Activated B cell treated with CpG ODN at 0.5 μM for 24 hours (primary cell): Measurements from ENCODE around the gene IGLL5. TPM values are rescaled to one million over a fixed set of nuclear protein-coding genes. Genes with fewer than 3 reads are reported as not detected.

Experiments
- ATAC-seq: fragments of 200-7000 bp; cut with Tn5 transposase; one replicate; pipeline ENCODE4 v1.10.0; 2021; ENCODE audit warnings: low read depth, mild to moderate bottlenecking, moderate library complexity
- CTCF ChIA-PET: fragments of 350-600 bp; sonication (Branson Sonifier 250); formaldehyde crosslinking; loops from one replicate; lab custom pipeline; 2021; ENCODE audit warnings: antibody characterized with exemption; lab: Charles Lee
- POLR2A ChIA-PET: fragments of 350-600 bp; sonication (Branson Sonifier 250); formaldehyde crosslinking; loops from one replicate; lab custom pipeline; 2021; ENCODE audit warnings: antibody characterized with exemption; lab: Charles Lee
- DNase-seq: peaks from one replicate; pipeline ENCODE4 v3.0.0; 2022
- H3K27ac Mint-ChIP-seq: one replicate; pipeline ENCODE4 v1.8.0; 2020; ENCODE audit warnings: mixed read lengths
- H3K27me3 Mint-ChIP-seq: one replicate; pipeline ENCODE4 v1.8.0; 2021; ENCODE audit warnings: mixed read lengths
- H3K36me3 Mint-ChIP-seq: one replicate; pipeline ENCODE4 v1.8.0; 2021; ENCODE audit warnings: low read depth, mixed read lengths
- H3K4me1 Mint-ChIP-seq: one replicate; pipeline ENCODE4 v1.8.0; 2021; ENCODE audit warnings: mixed read lengths
- H3K4me3 Mint-ChIP-seq: one replicate; pipeline ENCODE4 v1.8.0; 2020; ENCODE audit warnings: mild to moderate bottlenecking, mixed read lengths
- H3K9me3 Mint-ChIP-seq: one replicate; pipeline ENCODE4 v1.8.0; 2020; ENCODE audit warnings: mixed read lengths
- CTCF ChIP-seq: fragments of 200-600 bp; IDR thresholded peaks from one replicate; pipeline ENCODE4 v1.8.0; 2022; ENCODE audit warnings: antibody characterized with exemption, mild to moderate bottlenecking
- intact Hi-C: fragments of 100-400 bp; cut with micrococcal nuclease; formaldehyde crosslinking; loops from one replicate; pipeline ENCODE4 v1.15.1; 2024
- total RNA-seq: library from RNA; stranded (reverse); gene quantifications from 2 replicates; pipeline ENCODE4 v1.2.3, GENCODE V29; 2022

IGLL5 gene
- total RNA-seq, 1 donor from 2014 or later, result 189 TPM

DNA sequence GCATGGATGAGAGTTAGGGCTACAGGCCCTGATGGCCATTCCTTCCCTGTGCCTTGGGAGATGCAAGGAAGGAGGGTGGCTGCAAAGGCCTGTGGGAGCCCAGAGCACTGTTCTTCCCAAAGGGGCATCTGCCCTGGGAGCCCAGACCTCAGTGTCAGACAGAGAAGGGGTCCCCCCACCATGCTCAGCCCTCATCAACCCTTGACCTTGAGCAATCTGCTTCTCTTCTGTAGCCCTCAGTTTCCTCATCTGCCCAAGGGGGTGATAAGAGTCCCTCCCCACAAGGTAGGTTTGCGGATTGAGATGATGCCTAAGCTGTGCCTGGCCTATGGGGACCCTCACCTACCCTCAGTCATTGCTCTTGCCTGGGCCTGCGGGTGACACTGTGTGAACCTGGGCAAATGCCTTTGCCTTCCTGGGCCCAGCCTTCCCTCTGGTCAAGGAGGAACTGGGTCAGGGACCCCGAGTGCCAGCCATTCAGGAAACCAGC, 47.5 kb downstream of the IGLL5 start:
- DNase-seq (no peak), ATAC-seq (peak; percentile 32)
- peaks cover 98% of the 10 kb centered on the region for H3K4me1 Mint-ChIP-seq
- intact Hi-C loops, result loop anchor here (1.0 to 5.0 kb wide), 6 partner anchors 20 to 768 kb away; no protein-coding TSS in a partner anchor
- POLR2A ChIA-PET, result interaction anchor here (0.8 to 18.5 kb wide), 40 partner anchors 8 to 904 kb away, joined by 3 to 701 read pairs (median 8); partner anchors contain the start of gene IGLL5
- H3K36me3 Mint-ChIP-seq, result no peaks in the 10 kb centered on the region
- peak overlapping the region; percentile 59 for H3K4me3 Mint-ChIP-seq
- H3K9me3 Mint-ChIP-seq, result no peaks in the 10 kb centered on the region
- peak overlapping the region; percentile 96 for H3K27ac Mint-ChIP-seq
- TF ChIP-seq CTCF, result no peak
- H3K27me3 Mint-ChIP-seq, result no peaks in the 10 kb centered on the region
- CTCF ChIA-PET, result interaction anchor here (0.6 to 17.9 kb wide), 34 partner anchors 10 to 904 kb away, joined by 3 to 365 read pairs (median 5); partner anchors contain the start of gene IGLL5

DNA sequence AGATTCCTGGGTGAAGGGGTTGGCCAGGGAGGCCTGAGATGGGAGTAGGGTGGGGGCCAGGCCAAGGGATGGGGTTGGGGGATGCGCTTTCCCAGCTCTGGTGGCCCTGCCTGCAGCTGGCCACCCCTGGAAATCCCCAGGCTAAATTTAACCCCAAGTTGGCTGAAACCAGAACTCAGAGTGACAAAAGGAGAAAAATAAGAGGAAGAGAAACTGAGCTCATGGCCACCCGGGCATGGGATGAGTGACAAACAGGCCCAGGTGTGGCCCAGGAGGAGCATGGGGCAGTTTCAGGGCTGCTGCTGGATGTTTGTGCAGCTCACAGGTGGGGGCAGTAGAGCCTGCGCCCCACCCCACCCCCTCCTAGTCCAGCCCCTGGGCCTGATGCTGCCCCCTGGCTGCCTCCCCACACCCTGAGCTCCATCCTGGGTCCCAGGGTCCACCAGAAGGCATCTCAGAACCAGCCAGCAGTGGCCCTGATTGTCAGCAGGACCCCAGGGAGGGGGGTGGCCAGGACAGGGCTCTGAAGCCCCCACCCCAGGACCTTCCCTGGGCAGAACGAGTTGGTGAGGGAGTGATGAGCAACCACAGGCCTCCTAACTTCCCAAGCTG, 48.0 kb downstream of the IGLL5 start:
- peaks cover 98% of the 10 kb centered on the region for H3K4me1 Mint-ChIP-seq
- peak; percentile 77 for DNase-seq
- H3K36me3 Mint-ChIP-seq, result no peaks in the 10 kb centered on the region
- H3K27ac Mint-ChIP-seq, result peak overlapping the region; percentile 96
- intact Hi-C loops, result loop anchor here (1.0 to 5.0 kb wide), 6 partner anchors 19 to 768 kb away; no protein-coding TSS in a partner anchor
- H3K4me3 Mint-ChIP-seq, result peak overlapping the region; percentile 59
- ChIA-PET POLR2A (interaction anchor here (0.6 to 18.5 kb wide), 42 partner anchors 8 to 907 kb away, joined by 3 to 701 read pairs (median 8); partner anchors contain the start of gene IGLL5), CTCF (interaction anchor here (0.6 to 17.9 kb wide), 36 partner anchors 9 to 905 kb away, joined by 3 to 365 read pairs (median 4); partner anchors contain the start of gene IGLL5)
- no peaks in the 10 kb centered on the region for H3K9me3 Mint-ChIP-seq
- ATAC-seq, result peak; percentile 87
- no peaks in the 10 kb centered on the region for H3K27me3 Mint-ChIP-seq
- no peak for TF ChIP-seq CTCF

DNA sequence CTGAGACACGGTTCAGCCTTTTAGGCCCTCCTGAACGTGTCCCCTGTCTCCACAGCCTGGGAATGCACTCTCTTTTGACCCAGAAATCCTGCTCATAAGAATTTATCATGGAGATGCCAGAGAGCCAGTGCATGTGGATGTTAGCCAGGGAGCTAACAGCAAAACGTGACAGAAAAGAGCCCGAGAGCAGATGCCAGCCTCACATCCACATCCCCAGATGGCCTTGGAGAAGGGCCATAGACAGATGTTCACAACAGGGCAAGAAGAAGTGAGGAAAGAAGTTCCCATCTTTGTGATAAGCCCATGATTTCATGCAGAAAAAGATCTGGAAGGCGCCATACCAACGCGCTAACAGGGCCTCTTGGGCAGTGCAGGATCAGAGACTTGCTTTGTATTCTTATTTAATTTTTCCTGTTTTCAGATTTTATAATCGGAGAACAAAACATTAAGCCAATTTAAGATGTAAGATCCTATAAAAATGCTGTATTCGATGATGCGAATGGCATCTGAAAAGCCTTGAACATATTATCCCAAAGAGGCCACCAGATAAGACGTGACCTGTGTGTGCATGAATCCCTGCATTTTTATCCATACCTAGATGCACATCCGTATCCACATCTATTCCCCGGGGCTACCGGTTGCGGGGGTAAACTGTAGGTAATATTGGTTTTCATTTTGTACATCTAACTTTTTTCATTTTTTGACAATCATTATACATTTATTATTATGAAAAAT, 48.7 kb downstream of the IGLL5 start:
- POLR2A ChIA-PET, result interaction anchor here (0.6 to 18.5 kb wide), 41 partner anchors 5 to 908 kb away, joined by 3 to 701 read pairs (median 9); partner anchors contain the start of gene IGLL5
- H3K27ac Mint-ChIP-seq, result peak overlapping the region; percentile 96
- intact Hi-C loops, result loop anchor here (5.0 kb wide), 2 partner anchors 184 to 729 kb away; no protein-coding TSS in a partner anchor
- peaks cover 98% of the 10 kb centered on the region for H3K4me1 Mint-ChIP-seq
- H3K27me3 Mint-ChIP-seq, result no peaks in the 10 kb centered on the region
- no peaks in the 10 kb centered on the region for H3K36me3 Mint-ChIP-seq
- ATAC-seq (no peak), DNase-seq (no peak)
- peak overlapping the region; percentile 59 for H3K4me3 Mint-ChIP-seq
- no peak for TF ChIP-seq CTCF
- CTCF ChIA-PET, result interaction anchor here (0.8 to 17.9 kb wide), 31 partner anchors 9 to 740 kb away, joined by 3 to 365 read pairs (median 6); partner anchors contain the start of gene IGLL5
- H3K9me3 Mint-ChIP-seq, result no peaks in the 10 kb centered on the region

- no peaks in the 10 kb centered on the region for H3K9me3 Mint-ChIP-seq
- POLR2A ChIA-PET, result interaction anchor here (0.8 to 18.5 kb wide), 6 partner anchors 6 to 729 kb away, joined by 3 to 701 read pairs (median 182); partner anchors contain the start of gene IGLL5
- no peak for DNase-seq
- H3K27me3 Mint-ChIP-seq, result no peaks in the 10 kb centered on the region
- peak overlapping the region; percentile 60 for H3K27ac Mint-ChIP-seq
- ATAC-seq, result no peak
- intact Hi-C loops, result loop anchor here (5.0 kb wide), 2 partner anchors 185 to 730 kb away; no protein-coding TSS in a partner anchor
- no peak for TF ChIP-seq CTCF
- no peak overlapping the region for H3K4me3 Mint-ChIP-seq
- no peaks in the 10 kb centered on the region for H3K36me3 Mint-ChIP-seq
- CTCF ChIA-PET, result interaction anchor here (1.5 to 17.9 kb wide), 8 partner anchors 9 to 191 kb away, joined by 3 to 365 read pairs (median 10); partner anchors contain the start of gene IGLL5
- peaks cover 98% of the 10 kb centered on the region for H3K4me1 Mint-ChIP-seq
These were observed 49.5 kb downstream of the IGLL5 start for GRCh38 chr22:22936915-22937656.
